Ectodermal cell (in vitro differentiated cells): Measurements from ENCODE around the gene ABCD1.

Source experiments
- H3K27ac ChIP-seq: 2 replicates; pipeline ENCODE4 v1.7.0; 2013; ENCODE audit warnings: mild to moderate bottlenecking, low read depth, low read length; ENCODE audit not compliant: insufficient read depth, poor library complexity, severe bottlenecking
- H3K27me3 ChIP-seq: 2 replicates; pipeline ENCODE4 v1.7.0; 2013; ENCODE audit warnings: mild to moderate bottlenecking, low read length; ENCODE audit not compliant: insufficient read depth, control insufficient read depth, poor library complexity, severe bottlenecking
- H3K36me3 ChIP-seq: one replicate; pipeline ENCODE4 v1.7.0; 2013; ENCODE audit warnings: low read length; ENCODE audit not compliant: control insufficient read depth, insufficient read depth
- H3K4me1 ChIP-seq: one replicate; pipeline ENCODE4 v1.7.0; 2013; ENCODE audit warnings: low read length; ENCODE audit not compliant: control insufficient read depth, insufficient read depth
- H3K4me3 ChIP-seq: 2 replicates; pipeline ENCODE4 v1.7.0; 2013; ENCODE audit warnings: low read depth, low read length, control low read depth; ENCODE audit not compliant: insufficient read depth
- H3K9me3 ChIP-seq: 2 replicates; pipeline ENCODE4 v1.7.0; 2013; ENCODE audit warnings: mild to moderate bottlenecking, low read length, moderate library complexity; ENCODE audit not compliant: control insufficient read depth
- WGBS, 2 experiments: methylation state at CpG; one replicate each; pipeline ENCODE4 v1.1.7; 2013; ENCODE audit warnings: missing lambda C conversion rate in 2 of 2; 5-methylcytosine and 5-hydroxymethylcytosine counted together

The ABCD1 gene

DNA sequence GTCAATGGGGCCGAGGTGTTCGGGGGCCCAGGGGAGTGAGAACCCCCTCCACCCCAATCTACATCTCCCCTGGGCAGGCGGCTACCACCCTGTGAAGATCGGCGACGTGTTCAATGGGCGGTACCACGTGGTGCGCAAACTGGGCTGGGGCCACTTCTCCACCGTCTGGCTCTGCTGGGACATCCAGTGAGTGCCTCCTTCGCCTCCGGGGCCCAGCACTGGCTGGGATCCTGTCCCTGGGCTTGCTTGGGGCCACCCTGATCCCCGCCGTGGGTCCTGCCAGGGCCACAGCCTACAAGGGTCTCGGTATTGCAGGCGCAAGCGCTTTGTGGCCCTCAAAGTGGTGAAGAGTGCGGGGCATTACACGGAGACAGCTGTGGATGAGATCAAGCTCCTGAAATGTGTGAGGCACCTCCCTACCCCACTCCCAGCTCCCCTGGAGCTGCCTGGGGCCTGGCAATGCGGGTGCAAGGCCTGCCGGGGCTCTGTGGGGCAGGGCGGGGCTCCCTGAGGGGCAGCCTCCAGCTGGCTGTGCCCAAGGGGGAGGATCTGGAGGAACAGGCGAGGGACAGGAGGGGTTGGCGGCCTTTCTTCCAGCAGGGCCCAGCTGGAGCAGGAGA is 56.9 kb downstream of the ABCD1 start:
- Histone ChIP-seq H3K9me3 (no peaks in the 10 kb centered on the region), H3K27ac (no peak overlapping the region), H3K4me1 (peaks cover 2% of the 10 kb centered on the region), H3K4me3 (no peak overlapping the region), H3K36me3 (no peaks in the 10 kb centered on the region), H3K27me3 (no peaks in the 10 kb centered on the region)
- WGBS, 2 experiments, result 95% methylated on average over 24 of the region's 24 CpGs

- peaks cover 2% of the 10 kb centered on the region for H3K4me1 ChIP-seq
- no peaks in the 10 kb centered on the region for H3K27me3 ChIP-seq
- H3K36me3 ChIP-seq, result no peaks in the 10 kb centered on the region
- H3K4me3 ChIP-seq, result no peak overlapping the region
- no peak overlapping the region for H3K27ac ChIP-seq
- WGBS, 2 experiments, result 79 to 91% methylated on average over 11 of the region's 11 CpGs
- H3K9me3 ChIP-seq, result no peaks in the 10 kb centered on the region
Observed at GRCh38 chrX:153782313-153782712, 57.7 kb downstream of the ABCD1 start.

DNA sequence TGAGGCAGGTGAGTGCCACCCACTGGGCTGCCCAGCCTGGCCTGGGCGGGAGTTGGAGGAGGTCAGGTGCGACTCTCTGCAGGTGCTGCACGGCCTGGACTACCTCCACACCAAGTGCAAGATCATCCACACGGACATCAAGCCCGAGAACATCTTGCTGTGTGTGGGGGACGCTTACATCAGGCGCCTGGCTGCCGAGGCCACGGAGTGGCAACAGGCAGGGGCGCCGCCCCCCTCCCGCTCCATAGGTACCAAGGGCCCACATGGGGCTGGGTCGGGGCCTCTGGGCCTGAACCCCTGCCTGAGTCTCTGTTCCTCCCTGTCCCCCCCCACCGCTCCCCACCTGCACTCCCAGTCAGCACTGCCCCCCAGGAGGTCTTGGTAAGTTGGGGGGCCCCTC is 58.2 kb downstream of the ABCD1 start:
- H3K4me1 ChIP-seq, result peaks cover 2% of the 10 kb centered on the region
- H3K36me3 ChIP-seq, result no peaks in the 10 kb centered on the region
- no peaks in the 10 kb centered on the region for H3K9me3 ChIP-seq
- 95 to 96% methylated on average over 13 of the region's 14 CpGs for WGBS, 2 experiments
- H3K27me3 ChIP-seq, result no peaks in the 10 kb centered on the region
- H3K27ac ChIP-seq, result no peak overlapping the region
- no peak overlapping the region for H3K4me3 ChIP-seq

DNA sequence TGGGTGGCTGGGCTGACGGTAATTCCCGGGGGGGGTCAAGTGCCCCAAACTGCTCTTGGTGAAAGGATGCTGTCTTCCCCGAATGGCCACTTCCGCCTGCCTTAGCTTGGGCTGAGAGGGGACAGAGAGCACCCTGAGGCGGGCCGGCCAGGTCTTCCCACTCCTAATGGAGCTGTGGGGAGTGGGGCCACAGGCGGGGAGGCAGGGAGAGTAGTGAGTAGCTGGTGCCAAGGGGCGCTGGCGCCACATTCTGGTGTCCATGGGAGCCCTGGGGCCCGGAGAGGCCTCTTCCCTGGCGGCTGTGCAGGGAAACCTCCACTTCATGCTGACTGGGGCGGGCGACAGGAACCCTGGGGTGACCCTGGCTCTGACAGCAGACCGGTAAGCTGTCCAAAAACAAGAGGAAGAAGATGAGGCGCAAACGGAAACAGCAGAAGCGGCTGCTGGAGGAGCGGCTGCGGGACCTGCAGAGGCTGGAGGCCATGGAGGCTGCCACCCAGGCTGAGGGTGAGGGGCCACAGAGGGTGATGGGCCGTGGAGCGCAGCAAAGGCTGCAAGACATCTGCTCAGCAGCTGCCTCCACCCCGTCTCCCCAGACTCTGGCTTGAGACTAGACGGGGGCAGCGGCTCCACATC is 58.8 kb downstream of the ABCD1 start:
- Histone ChIP-seq H3K36me3 (no peaks in the 10 kb centered on the region), H3K4me1 (peaks cover 2% of the 10 kb centered on the region), H3K4me3 (no peak overlapping the region), H3K27me3 (no peaks in the 10 kb centered on the region), H3K27ac (no peak overlapping the region), H3K9me3 (no peaks in the 10 kb centered on the region)
- 92 to 93% methylated on average over 24 of the region's 24 CpGs for WGBS, 2 experiments

DNA sequence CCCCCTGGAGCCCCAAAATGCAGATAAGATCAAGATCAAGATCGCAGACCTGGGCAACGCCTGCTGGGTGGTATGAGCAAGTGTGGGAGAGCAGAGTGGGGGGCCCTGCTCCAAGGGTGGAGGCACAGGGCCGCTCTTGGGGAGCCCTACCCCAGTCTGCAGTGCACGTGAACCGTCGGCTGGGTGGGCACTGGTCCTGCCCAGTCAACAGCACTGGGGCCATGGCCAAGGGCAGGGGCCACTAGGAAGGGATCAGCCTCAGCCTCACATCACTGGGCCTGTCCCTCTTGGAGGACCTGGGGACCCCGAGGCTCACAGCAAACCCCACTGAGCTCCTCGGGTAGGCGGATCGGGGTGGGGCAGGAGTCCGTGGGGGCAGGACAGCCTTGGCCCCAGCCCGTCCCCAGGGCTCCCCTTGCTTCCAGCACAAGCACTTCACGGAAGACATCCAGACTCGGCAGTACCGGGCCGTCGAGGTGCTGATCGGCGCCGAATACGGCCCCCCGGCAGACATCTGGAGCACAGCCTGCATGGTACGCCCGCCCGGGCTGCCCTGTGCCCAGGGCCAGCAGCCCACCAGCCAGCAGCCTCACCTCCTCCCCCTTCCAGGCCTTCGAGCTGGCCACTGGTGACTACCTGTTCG is 59.8 kb downstream of the ABCD1 start:
- Histone ChIP-seq H3K36me3 (no peaks in the 10 kb centered on the region), H3K4me1 (peaks cover 2% of the 10 kb centered on the region), H3K9me3 (no peaks in the 10 kb centered on the region), H3K27me3 (no peaks in the 10 kb centered on the region), H3K27ac (no peak overlapping the region), H3K4me3 (no peak overlapping the region)
- WGBS, 2 experiments, result 95 to 97% methylated on average over 27 of the region's 27 CpGs

DNA sequence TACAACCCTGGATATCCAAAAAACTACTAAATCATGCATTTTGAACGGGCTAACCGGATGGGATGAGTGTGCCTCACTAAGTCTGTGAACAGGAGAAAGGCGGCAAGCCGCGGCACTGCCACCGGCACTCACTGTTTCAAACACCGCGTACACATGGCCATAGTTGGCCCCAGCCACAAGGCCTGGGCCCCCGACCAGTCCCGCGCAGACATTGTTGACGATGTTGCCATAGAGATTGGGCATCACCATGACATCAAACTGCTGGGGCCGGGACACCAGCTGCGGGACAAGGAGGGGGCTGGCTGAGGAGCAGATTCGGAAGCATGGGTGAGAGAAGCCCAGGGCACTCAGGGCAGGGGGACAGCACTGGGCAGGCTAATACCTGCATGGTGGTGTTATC is 62.0 kb downstream of the ABCD1 start:
- 95 to 97% methylated on average over 15 of the region's 15 CpGs for WGBS, 2 experiments
- Histone ChIP-seq H3K27ac (no peak overlapping the region), H3K9me3 (no peaks in the 10 kb centered on the region), H3K4me3 (no peak overlapping the region), H3K4me1 (no peaks in the 10 kb centered on the region), H3K27me3 (no peaks in the 10 kb centered on the region), H3K36me3 (no peaks in the 10 kb centered on the region)

- Histone ChIP-seq H3K4me3 (no peak overlapping the region), H3K27me3 (no peaks in the 10 kb centered on the region), H3K27ac (no peak overlapping the region), H3K9me3 (no peaks in the 10 kb centered on the region), H3K36me3 (no peaks in the 10 kb centered on the region), H3K4me1 (peaks cover 5% of the 10 kb centered on the region)
- WGBS, 2 experiments, result 96% methylated on average over 12 of the region's 12 CpGs
Observed at GRCh38 chrX:153789654-153790053, 65.0 kb downstream of the ABCD1 start.

- Histone ChIP-seq H3K27ac (no peak overlapping the region), H3K36me3 (no peaks in the 10 kb centered on the region), H3K4me3 (no peak overlapping the region), H3K27me3 (no peaks in the 10 kb centered on the region), H3K4me1 (peaks cover 5% of the 10 kb centered on the region), H3K9me3 (no peaks in the 10 kb centered on the region)
- WGBS, 2 experiments, result 93 to 96% methylated on average over 17 of the region's 17 CpGs
Observed at GRCh38 chrX:153791104-153791852, 66.6 kb downstream of the ABCD1 start.

DNA sequence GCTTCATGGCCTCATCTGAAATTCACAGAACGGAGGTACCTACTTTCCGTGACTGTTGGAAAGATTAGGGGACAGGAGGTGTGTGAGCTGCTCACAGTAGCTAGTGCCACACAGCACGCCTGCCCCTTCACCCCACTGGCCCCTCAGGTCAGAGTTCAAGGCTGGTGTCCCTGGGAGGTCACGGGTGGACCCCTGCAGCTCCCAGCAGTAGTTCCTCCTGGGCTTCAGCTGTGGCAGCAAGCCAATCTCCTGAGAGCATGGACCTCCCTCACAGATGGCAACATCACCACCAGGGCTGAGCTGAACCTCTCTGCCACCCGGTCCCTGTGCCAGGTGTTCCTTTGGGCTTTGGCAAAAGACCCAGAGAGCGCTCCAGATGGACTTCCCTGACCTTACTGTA is 67.7 kb downstream of the ABCD1 start:
- 94 to 97% methylated on average over 6 of the region's 6 CpGs for WGBS, 2 experiments
- Histone ChIP-seq H3K27ac (no peak overlapping the region), H3K27me3 (no peaks in the 10 kb centered on the region), H3K4me3 (no peak overlapping the region), H3K9me3 (no peaks in the 10 kb centered on the region), H3K36me3 (peaks cover 4% of the 10 kb centered on the region), H3K4me1 (peaks cover 5% of the 10 kb centered on the region)

DNA sequence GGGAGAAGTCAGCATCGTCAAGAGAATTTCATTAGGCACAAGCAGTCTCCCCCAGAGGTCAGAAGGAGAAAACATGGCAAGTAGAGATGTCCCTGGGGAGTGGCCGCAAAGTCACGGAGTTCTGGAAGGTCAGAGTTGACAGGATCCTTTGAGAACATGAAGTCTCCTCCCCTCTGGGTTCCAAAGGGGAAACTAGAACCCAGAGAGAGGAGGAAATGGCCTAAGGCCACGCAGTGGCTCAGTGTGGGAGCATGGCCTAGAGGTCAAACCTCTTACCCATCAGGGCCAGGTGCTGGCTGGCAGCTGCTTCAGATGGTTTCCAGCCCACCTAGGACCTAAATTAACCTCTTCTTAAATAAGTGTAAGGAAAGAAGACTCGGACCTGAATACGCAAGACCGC is 68.6 kb downstream of the ABCD1 start:
- peaks cover 4% of the 10 kb centered on the region for H3K36me3 ChIP-seq
- no peaks in the 10 kb centered on the region for H3K9me3 ChIP-seq
- peaks cover 5% of the 10 kb centered on the region for H3K4me1 ChIP-seq
- 55 to 60% methylated on average over 4 to 5 of the region's 7 CpGs for WGBS, 2 experiments
- H3K27me3 ChIP-seq, result no peaks in the 10 kb centered on the region
- peak overlapping the region; percentile 72 for H3K4me3 ChIP-seq
- H3K27ac ChIP-seq, result no peak overlapping the region
